HG02588 (cell line): ENCODE data around the gene HOMER2.
"Not testable (repeated sequence)": the region's sequence is repeated elsewhere in the genome, so short reads cannot be mapped to it uniquely, and the experiment has no call there.

Experiments
- ATAC-seq: cut with Tn5 transposase; IDR thresholded peaks from one replicate; pipeline ENCODE4 v1.9.1; 2021; ENCODE audit warnings: mild to moderate bottlenecking, moderate library complexity; ENCODE audit not compliant: unreplicated experiment

Gene HOMER2

DNA sequence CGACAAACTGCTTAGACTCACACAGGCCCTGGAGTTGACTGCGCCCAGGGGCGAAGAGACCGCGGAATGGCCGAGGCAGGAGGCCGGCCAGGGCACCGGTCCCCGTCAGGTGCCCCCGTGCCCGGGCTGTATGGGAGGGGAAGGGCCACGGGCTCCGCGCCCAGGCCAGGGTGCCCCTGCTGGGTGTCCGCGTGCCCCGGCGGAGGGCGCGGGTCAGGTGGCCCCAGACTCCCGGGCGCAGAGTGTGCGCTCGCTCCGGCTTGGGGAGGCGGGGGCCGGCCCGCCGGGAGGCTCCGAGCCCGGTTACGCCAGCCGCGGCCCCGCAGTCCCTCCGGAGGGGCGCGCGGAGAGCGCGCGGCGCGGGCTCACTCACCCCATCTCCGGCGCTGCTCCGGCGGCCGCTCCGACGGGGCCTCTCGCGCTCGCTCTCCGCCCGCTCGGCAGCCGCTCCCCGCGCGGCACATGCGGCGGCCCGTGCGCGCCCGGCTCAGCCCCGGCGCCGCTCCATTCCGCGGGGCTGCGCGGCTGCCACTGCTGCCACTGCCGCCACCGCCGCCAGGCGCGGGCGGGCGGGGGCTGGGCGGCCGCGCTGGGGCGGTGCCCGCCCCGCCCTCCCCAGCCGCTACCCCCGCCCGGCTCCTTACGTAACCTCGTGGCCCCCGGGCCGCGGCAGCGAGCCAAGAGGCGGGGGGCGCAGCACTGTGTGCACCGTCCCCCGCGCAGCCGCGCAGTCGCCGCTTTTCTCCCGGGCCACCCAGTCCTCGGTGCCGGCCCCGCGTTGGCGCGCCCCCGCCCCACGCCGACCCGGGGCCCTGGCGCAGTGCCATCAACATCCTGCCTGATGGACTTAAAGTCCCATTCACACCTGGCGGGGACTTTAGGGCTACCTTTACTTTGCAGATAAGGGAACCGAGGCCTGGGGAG is at the start of gene HOMER2:
Gene HOMER2 (minus strand): TSS at position 563 of the 924 bp plus-strand sequence. CDS start 185 bp downstream, at position 378.
- ATAC-seq = no peak

DNA sequence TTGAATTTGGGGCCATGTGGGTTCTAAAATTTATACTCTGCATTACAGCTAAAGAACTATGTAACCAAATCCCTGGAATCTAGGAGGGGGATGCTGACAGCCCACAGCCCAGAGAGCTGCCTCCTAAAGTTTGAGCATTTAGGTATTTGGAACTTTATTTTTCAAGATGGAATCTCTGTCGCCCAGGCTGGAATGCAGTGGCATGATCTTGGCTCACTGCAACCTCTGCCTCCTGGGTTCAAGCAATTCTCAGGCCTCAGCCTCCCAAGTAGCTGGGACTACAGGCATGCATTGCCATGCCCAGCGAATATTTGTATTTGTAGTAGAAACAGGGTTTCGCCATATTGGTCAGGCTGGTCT is 48.1 kb upstream of the HOMER2 start:
- not testable (repeated sequence) for ATAC-seq

DNA sequence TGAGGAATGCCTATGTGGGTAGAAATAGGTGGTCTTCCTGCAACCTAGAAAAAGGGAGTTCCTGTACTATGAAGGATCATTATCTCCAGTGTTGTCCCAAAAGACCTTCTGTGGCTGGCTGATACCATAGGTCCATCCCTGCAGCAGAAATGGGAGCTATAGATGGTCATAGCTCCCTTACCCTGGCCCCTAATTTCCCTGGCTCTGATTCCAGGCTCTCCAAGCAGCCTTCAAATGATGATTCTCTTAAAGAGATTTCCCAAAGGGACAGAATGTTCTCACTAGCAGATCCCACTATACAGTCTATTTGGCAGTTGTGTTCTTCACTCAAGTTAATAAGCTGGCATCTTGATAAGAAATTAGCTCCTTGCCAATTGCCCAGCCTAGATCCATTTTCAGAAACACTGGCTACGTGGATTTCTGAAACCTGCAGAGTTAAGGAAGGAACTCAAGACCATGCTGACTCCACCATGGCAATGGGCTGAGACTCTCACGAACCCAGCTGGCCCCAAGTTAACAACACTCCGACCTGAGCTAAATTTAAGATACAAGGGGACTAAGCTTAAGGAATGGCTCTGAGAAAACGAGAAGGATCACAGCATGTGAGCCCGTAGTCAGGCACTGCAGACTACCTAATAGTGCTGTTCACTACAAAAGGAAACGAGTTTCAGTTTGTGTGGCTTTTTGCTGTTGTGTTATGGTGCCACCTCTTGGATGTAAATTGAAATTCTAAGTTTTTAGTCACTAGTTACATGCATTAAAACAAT is 47.6 kb upstream of the HOMER2 start:
- peak; percentile 51 for ATAC-seq

DNA sequence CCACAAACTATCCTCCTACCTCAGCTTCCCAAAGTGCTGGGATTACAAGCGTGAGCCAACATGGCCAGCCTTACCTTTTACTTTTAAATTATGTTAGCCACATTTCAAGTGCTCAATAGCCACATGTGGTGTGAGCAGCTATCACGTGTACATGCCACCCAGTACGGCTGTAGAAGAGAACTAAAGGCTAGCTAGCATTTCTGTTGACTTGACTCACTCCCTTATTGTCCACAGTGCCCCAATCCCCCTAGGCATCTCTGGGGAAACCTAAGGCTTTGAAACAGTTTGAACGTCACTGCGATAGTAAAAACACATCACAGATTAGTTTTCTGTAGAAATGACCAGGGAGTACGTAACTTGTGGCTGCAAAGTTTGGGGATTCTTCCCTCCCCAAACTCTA is 46.9 kb upstream of the HOMER2 start:
- ATAC-seq = no peak

DNA sequence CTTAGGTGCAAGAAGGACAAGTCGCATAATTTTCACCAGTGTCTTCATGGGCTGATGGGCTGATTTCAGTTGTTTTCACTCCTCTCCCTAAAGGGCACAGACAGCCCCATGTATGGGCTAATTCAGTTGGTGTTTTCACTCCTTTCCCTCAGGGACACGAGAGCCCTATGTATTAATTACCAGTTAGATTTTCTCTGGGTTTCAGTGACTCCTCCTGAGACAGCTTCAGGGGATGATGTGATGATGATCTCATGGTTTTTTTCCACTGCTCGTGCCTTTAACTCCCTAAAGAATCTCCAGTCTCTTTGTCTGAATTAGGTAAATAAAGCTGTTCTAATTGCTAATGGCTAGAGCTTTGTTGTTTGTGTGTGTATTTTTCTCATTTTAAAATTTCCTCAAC is 43.4 kb upstream of the HOMER2 start:
- ATAC-seq = no peak

DNA sequence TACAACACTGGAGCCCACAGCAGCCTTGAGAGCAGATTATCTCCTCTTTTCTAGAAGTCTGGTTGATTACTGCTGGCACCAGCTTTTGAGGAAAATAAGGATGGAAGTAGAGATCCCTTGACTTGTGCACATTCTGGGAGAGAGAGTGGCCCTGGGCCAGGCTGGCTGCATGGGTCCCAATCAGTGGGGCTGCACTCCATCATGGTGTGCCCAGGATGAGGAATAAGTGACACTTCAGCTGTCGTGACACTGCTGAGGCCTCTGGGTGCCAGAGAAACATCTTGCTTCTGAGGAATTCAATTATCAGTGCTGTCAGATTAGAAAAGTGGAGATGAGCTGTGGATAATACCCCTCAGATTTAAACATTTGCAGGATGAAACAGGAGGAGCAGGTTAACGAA is 42.6 kb upstream of the HOMER2 start:
- ATAC-seq = no peak

DNA sequence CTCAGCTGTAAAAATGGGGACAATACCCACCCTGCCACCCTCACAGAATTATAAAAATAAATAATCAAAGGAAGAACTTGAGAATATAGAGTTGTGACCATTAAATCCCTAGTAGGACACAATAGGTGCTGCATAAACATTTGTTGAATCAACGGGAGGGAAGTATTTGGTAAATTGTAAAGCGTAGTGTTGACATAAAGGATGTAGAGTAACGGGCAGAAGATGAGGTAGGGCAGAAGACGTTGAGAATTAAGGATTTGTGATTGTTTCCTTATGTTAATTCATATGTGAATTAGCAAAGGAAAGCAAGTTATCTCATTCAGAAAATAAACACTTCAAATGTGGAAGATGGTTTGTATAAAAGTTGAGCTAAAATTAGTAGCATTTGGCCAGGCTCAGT is 40.6 kb upstream of the HOMER2 start:
- no peak for ATAC-seq

DNA sequence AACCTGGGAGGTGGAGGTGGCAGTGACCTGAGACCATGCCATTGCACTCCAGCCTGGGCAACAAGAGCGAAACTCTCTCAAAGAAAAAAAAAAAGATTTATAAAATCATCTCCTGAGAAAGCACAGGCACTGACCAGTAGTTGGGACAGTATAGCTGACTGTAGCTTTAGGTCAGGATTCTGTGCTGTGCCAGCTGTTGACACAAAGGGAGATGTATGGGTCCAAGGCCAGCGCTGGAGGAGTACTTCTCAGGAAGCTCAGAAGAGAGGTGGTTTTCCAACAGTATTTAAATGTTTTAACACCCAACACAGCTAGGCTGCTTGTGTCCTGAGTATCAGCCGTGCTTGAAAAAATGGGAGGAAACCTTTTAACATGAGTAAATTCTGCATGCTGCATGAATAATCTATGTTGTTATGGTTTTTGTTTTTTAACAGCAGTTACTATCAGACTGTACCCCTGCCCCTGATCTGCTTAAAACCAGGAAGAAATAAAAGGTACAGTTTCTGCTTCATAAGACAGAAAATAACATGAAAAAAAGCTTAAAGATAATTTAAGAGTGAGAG is 40.0 kb upstream of the HOMER2 start:
- ATAC-seq = no peak

DNA sequence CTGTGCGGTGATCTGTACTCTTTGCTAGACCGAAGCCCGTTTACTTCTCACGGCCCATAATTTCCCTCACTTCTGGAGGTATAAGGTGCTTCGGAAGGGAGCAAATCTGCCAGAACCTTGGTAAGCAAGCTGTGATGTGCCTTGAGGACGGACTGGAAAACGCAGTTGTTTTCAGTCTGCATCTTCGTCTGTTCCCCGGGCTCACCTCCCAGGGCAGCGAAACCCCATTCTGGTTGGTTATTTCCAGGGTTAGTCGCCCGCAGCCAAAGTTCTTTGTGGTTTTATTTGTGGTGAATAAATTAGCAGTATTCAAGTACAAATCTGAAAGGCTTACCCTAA is 33.9 kb upstream of the HOMER2 start:
- peak; percentile 24 for ATAC-seq

DNA sequence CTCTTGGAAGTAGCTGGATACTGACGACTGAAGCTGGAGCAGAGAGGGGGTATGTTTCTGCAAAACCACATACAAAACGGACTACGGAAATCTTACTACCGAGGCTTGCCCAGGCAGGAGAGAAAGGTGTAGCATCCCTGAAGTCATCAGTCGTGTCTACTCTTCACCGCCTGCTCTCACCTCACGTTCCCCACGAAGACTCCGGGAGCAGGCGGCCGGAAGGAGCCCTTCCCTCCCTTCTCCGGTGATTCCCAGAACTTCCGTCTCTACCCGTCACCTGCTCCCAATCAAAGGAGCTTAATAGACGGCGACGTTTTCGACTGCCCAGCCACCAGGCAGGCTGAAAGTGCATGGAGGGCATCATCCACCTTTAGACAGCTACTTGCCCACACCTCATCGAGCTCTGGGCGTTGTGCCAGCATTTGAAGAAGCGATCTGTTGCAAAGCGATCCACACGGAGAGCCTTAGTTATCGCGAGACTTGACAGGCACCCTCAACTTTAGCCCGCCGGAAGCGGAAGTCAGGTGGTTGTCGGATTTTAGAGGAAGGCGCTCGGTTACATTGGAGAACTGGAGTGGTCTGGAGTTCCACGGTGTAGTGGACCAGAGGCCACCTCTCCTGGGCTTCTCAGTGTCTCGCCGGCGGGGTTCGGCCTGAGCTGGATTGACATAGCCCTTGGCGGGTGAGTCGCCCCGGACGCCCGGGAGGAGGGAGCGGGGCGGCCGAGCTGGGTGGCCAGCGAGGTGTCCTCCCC is 33.3 kb upstream of the HOMER2 start, which contains the start of gene RAMAC:
Gene RAMAC (plus strand): TSS at position 523 of the 754 bp plus-strand sequence. CDS start 2,809 bp downstream, outside the sequence.
- peak; percentile 94 for ATAC-seq

DNA sequence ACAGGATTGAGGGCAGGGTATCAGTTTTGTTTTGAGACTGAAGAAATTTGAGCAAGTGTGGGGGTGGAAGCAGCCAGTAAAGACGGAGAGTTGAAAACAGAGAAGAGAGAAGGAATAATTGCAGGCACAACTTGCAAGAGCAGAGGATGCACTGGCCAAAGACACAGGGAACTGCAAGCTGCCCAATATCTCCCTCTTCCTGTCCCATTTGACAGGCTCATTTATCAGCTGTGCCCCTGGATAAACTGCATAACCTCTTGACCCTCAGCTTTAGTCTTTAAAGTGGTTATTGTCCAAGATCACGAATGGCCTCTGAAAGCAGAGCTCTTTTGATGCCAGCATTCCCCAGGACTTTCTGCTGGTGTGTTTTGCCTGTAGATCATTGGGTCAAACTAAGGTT is 28.5 kb upstream of the HOMER2 start:
- no peak for ATAC-seq

DNA sequence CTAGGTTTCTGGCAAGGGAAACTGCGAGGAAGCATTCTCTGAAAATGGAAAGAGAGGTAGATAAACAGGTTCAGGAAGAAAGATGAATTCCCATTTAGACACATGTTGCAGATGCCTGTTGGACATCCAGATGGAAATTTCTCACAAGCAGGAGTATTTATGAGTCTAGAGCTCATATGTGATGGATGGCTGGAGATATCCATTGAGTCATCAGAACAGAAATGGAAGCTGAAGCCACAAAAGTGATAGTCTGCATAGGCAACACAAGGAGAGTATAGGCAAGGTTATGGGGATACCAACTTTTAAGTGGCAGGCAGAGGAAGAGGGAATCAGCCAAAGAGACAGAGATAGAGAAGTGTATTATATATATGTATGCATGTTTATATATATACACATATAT is 27.2 kb upstream of the HOMER2 start:
- ATAC-seq = no peak

DNA sequence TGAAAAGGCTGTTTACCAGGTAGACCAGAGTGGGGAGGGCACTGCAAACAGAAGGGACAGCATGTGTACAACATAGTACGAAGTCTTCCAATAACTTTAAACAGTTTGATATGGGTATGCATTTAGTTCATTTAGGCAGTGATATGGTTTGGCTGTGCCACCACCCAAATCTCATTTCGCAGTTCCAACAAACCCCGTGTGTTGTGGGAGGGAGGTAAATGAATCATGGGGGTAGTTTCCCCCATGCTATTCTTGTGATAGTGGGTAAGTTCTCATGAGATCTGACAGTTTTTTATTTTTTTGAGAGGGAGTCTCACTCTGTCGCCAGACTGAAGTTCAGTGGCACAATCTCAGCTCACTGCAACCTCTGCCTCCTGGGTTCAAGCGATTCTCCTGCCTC is 25.9 kb upstream of the HOMER2 start:
- ATAC-seq = no peak

DNA sequence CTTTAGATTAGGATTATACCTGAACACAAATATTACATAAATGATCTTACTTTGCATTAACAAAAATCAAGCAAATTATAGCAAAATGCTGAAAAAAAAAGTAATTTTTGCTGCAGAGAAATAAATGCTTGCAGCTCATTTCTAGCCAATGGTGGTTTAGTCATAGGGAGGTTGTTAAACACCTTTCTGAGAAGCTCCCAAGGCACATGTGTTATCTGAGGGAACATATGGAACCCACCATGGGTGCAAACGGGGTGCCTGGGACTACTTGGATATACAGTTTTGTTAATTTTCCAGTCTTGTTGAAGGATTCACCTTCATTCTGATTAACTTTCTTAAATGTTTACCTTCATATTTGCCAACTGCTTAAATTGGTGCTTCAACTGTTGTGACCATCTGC is 24.6 kb upstream of the HOMER2 start:
- no peak for ATAC-seq

DNA sequence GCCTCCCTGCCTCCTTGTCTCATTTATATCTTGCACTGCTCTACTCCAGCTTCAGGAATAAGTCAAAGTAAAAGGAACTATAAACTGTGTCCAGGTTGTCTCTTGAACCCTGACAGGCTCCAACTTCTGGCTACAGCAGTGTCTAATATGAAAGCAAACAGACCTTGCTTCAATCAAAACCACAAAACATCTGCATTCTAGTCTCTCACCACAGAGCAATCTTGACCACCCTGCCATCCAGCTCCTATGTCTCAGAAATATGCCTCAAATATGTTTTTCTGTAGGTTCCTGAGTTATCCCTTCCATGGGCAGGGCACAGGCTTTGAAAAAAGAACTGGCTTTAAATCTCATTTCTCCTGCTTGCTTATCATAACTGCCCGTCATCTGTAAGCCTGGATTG is 20.5 kb upstream of the HOMER2 start:
- no peak for ATAC-seq

DNA sequence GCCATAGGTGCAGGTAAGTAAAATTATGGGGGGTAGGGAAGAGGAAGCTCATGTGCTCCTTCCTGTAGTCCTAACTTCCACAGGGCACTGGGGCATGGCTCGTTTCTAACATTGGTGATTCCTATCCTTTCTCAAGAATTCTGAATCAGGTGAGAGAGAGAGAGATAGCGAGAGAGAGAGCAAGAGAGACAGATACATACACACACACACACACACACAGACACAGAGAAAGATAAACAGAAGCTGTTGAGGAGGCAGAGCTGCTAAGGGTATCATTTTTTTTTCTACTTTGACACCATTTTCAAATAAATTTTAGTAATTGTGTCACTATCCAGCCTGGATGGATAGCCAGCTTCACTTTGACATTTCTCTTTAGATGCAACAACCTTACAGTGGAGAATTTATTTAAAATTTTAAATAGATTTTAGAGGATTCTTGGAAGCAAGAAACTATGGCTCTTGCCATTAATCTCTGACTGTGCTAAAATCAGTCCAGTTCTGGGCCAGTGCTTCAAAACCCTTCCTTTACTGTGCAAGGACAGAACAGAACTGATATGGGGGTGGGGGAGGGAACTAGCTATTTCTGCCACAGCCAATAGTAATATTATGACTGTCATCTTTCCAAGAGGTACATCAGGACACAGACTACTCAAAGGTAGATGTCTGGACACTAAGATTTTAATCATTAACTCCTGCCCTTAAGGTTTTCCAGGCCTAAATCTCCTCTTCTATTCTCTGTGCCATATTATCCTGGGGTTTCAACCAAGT is 18.9 kb upstream of the HOMER2 start:
- no peak for ATAC-seq

DNA sequence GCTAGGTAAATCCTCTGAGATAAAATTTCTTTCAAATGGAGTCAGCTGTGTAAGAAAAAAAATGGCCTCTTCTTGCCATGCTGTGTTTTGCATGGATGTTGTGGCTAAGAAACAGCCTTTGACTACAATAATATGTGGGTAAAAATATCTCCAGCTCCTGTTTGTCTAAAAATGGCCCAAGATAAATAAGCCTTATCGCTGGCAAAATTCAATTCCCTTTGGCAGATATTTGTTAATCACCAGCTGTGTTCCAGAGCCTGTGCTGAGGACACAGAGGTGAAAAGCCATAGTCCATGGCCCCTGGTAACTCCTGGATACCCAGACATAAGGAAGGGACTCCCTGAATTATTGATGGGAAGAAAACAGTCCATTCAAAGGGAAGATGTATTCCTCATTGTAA is 18.2 kb upstream of the HOMER2 start:
- no peak for ATAC-seq

DNA sequence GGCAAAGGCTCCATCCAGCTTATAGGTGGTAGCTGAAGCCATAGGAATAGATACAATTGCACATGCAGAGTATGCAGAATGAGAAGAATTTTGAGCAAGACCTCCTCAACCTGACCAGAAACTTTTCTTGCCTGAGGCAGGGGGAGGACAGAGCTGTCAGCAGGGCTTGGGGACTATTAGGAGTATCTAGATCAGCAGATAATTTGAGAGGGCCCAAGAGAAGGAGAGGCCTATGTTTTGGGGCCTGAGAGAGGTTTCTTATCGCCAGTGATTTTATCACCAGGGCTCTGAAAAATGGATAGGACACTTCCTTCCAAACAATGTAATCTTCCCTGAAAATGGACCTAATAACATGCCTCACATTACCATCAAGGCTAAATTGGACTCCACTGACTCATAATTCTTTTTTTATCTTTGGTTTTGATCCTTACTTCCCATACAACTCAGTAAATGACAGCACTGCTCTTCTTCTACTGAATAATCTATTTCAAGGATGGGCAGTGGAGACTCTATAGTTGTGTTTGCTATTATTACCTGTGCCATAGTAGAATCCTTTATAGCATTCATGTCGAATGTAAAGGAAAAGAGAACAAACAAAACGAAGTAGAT is 17.7 kb upstream of the HOMER2 start:
- ATAC-seq = no peak

DNA sequence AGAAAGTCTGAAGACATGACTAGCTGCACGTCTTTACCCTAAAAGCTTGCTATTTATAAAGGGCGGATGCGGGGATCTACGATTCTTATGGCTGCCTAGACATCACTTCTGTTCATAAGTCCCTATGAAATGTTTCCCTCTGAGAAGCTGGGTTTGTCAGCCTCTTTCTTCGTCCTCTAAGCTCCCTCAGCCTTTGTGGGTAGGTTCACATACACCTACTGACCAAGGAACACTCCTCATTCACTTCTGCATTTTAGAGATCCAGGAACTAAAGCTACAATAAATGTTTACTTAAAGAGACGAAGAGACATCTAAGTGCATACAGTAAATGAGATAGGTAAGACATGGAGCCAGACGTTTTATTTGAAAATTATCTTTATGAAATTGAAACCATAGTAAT is 16.8 kb upstream of the HOMER2 start:
- no peak for ATAC-seq

DNA sequence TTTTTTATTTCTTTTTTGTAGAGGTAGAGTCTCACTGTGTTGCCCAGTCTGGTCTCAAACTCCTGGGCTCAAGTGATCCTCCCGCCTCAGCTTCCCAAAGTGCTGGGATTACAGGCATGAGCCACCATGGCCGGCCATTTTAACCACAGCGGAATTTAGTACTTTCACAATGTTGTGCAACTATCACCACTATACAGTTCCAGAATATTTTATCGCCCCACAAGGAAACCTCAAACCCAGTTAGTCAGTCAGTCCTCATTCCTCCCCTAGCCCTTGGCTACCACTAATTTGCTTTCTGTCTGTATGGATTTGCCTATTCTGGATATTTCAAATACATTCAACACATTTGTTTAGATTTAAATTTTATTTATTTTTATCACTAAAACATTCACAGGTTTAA is 15.5 kb upstream of the HOMER2 start:
- ATAC-seq = no peak
